IPS DF 6.9 (cell line): ENCODE data around the gene BRD4.

Source experiments
- DNase-seq: peaks from one replicate; pipeline ENCODE4 v3.0.0-alpha.2; 2013; ENCODE audit warnings: low read depth, low spot score
- H3K27ac ChIP-seq: one replicate; pipeline ENCODE4 v1.5.1; 2013; ENCODE audit warnings: low read length, control low read depth
- H3K27me3 ChIP-seq: 2 replicates; pipeline ENCODE4 v1.6.1; 2013; ENCODE audit warnings: mild to moderate bottlenecking, low read length; ENCODE audit not compliant: control insufficient read depth, insufficient read depth
- H3K36me3 ChIP-seq: 2 replicates; pipeline ENCODE4 v1.6.1; 2013; ENCODE audit warnings: low read length; ENCODE audit not compliant: control insufficient read depth, insufficient read depth
- H3K4me1 ChIP-seq: 2 replicates; pipeline ENCODE4 v1.6.1; 2013; ENCODE audit warnings: low read length; ENCODE audit not compliant: control insufficient read depth, insufficient read depth
- H3K4me3 ChIP-seq: 2 replicates; pipeline ENCODE4 v1.5.1; 2013; ENCODE audit warnings: mild to moderate bottlenecking, low read length
- H3K9me3 ChIP-seq: 2 replicates; pipeline ENCODE4 v1.6.1; 2013; ENCODE audit warnings: low read length, inconsistent platforms; ENCODE audit not compliant: control insufficient read depth, insufficient read depth
- WGBS: extraction: QIAGEN DNeasy Blood & Tissue Kit; methylation state at CpG from one replicate; pipeline ENCODE4 v1.1.7; 2013; ENCODE audit warnings: mixed read lengths, missing lambda C conversion rate; ENCODE audit not compliant: insufficient read length, insufficient coverage; 5-methylcytosine and 5-hydroxymethylcytosine counted together

The BRD4 gene

DNA sequence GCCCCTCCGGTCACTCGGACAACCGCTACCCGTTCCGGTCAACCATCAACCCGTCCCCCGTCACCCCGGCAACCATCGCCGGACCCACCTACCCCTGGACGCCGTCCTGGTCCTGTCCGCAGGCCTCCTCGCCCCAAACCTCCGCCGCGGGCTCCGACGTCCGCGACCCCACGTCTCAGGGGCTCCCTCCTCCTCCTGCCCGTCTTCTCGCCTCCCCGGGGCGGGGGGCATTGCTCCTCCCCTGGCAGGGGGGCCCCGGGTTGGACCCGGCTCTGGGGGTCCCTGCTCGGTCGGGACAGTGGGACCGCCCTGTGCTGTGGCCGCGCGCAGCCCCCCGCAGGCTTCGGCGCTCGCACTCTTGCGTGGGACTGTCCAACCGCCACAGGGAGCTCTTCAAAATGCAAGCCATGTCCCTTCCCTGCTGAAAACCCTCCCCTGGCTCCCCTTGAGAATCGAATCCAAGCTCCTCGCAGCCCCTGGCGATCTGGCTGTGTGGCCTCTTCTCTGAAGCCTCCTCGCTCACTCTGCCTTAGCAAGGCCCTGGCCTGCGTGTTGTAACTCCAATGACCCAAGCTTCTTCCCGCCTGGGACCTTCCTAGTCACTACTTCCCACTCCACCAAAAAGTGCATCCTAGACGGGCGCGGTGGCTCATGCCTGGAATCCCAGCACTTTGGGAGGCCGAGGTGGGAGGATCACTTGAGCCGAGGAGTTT, 108.5 kb downstream of the BRD4 start:
- Histone ChIP-seq H3K27me3 (no peaks in the 10 kb centered on the region), H3K4me1 (no peaks in the 10 kb centered on the region), H3K9me3 (no peaks in the 10 kb centered on the region), H3K36me3 (no peaks in the 10 kb centered on the region), H3K4me3 (peak overlapping the region; percentile 74; the same call in 1 of the 2 replicates), H3K27ac (no peak overlapping the region)
- no peak for DNase-seq
- no CpG with 5 or more reads among the region's 51 CpGs for WGBS

- Histone ChIP-seq H3K27ac (no peak overlapping the region), H3K4me3 (peak overlapping the region; percentile 74; the same call in 1 of the 2 replicates), H3K36me3 (no peaks in the 10 kb centered on the region), H3K4me1 (no peaks in the 10 kb centered on the region), H3K27me3 (no peaks in the 10 kb centered on the region), H3K9me3 (no peaks in the 10 kb centered on the region)
- no CpG with 5 or more reads among the region's 48 CpGs for WGBS
- peak; percentile 84 for DNase-seq
These were observed 109.3 kb downstream of the BRD4 start for GRCh38 chr19:15222738-15223648.

DNA sequence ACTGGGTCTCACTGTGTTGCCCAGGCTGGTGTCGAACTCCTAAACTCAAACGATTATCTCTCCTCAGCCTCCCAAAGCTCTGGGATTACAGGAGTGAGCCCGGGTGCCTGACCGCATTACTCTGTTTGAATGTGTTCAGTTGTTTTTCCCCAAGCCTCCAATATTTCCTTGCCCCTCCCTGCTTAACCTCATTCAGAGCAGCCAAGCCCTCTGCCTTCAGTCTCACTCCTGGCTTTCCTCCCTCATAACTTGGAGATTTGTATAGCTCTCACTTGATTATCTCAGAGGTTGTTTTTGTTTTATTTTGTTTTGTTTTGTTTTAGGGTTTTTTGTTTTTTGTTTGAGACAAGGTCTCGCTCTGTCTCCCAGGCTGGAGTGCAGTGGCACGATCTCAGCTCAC, 111.5 kb downstream of the BRD4 start:
- Histone ChIP-seq H3K4me3 (no peak overlapping the region), H3K9me3 (no peaks in the 10 kb centered on the region), H3K27ac (no peak overlapping the region), H3K36me3 (no peaks in the 10 kb centered on the region), H3K27me3 (no peaks in the 10 kb centered on the region), H3K4me1 (no peaks in the 10 kb centered on the region)
- no CpG with 5 or more reads among the region's 6 CpGs for WGBS
- DNase-seq: no peak

- Histone ChIP-seq H3K36me3 (no peaks in the 10 kb centered on the region), H3K27ac (no peak overlapping the region)
These were observed 113.8 kb downstream of the BRD4 start for GRCh38 chr19:15218501-15218900.

DNA sequence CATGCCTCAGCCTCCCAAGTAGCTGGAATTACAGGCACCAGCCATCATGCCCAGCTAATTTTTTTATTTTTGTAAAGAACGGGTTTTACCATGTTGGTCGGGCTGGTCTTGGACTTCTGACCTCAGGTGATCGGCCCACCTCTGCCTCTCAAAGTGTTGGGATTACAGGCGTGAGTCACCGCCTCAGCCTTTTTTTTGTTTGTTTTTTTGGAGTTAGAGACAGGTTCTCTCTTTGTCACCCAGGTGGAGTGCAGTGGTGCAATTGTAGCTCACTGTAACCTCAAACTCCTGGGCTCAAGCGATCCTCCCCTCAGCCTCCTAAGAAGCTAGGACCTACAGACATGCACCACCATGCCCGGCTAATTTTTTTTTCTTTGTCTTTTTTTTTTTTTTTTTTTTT, 116.0 kb downstream of the BRD4 start:
- H3K27ac ChIP-seq: no peak overlapping the region
- H3K4me1 ChIP-seq: no peaks in the 10 kb centered on the region
- H3K9me3 ChIP-seq: no peaks in the 10 kb centered on the region
- H3K27me3 ChIP-seq: no peaks in the 10 kb centered on the region
- no CpG with 5 or more reads among the region's 7 CpGs for whole genome bisulfite sequencing
- H3K36me3 ChIP-seq: no peaks in the 10 kb centered on the region
- H3K4me3 ChIP-seq: no peak overlapping the region
- DNase-seq: no peak

More at GRCh38 chr19:15218501-15218900, 113.8 kb downstream of the BRD4 start:
- Histone ChIP-seq H3K4me3 (no peak overlapping the region), H3K9me3 (no peaks in the 10 kb centered on the region), H3K4me1 (no peaks in the 10 kb centered on the region), H3K27me3 (no peaks in the 10 kb centered on the region)
- DNase-seq: no peak
- WGBS: no CpG with 5 or more reads among the region's 7 CpGs

GRCh38 chr19:15213715-15214381, 118.5 kb downstream of the BRD4 start:
- WGBS: no CpG with 5 or more reads among the region's 15 CpGs
- Histone ChIP-seq H3K36me3 (no peaks in the 10 kb centered on the region), H3K9me3 (no peaks in the 10 kb centered on the region), H3K27me3 (no peaks in the 10 kb centered on the region), H3K4me1 (no peaks in the 10 kb centered on the region), H3K27ac (no peak overlapping the region), H3K4me3 (no peak overlapping the region)
- DNase-seq: no peak

GRCh38 chr19:15212711-15213110, 119.6 kb downstream of the BRD4 start:
- Histone ChIP-seq H3K27me3 (no peaks in the 10 kb centered on the region), H3K9me3 (no peaks in the 10 kb centered on the region), H3K27ac (no peak overlapping the region), H3K4me1 (no peaks in the 10 kb centered on the region), H3K4me3 (no peak overlapping the region), H3K36me3 (no peaks in the 10 kb centered on the region)
- no CpG with 5 or more reads among the region's 12 CpGs for WGBS
- no peak for DNase-seq

DNA sequence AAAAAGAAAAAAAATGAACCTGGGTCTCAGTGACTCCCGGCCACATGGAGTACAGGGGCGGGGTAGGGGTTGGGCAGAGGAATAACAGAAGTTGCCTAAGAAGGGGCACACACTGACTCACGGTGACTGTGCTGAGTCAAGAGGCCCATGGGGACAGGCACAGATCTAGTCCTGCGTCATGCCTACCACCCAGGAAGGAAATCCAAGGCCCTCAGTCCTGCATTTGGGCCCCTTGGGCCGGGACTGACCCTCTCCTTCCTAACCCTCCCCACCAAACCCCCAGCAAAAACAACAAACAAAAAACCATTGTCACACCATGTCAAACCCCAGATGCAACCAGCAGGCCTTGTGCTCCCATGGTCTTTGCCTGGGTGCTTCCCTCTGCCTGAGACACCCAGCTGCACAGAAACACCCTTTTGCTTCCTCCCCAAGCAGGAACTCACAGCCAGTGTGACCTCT, 122.0 kb downstream of the BRD4 start:
- Histone ChIP-seq H3K27ac (no peak overlapping the region), H3K9me3 (no peaks in the 10 kb centered on the region), H3K36me3 (no peaks in the 10 kb centered on the region), H3K4me1 (no peaks in the 10 kb centered on the region), H3K4me3 (no peak overlapping the region), H3K27me3 (no peaks in the 10 kb centered on the region)
- no CpG with 5 or more reads among the region's 5 CpGs for WGBS
- no peak for DNase-seq

DNA sequence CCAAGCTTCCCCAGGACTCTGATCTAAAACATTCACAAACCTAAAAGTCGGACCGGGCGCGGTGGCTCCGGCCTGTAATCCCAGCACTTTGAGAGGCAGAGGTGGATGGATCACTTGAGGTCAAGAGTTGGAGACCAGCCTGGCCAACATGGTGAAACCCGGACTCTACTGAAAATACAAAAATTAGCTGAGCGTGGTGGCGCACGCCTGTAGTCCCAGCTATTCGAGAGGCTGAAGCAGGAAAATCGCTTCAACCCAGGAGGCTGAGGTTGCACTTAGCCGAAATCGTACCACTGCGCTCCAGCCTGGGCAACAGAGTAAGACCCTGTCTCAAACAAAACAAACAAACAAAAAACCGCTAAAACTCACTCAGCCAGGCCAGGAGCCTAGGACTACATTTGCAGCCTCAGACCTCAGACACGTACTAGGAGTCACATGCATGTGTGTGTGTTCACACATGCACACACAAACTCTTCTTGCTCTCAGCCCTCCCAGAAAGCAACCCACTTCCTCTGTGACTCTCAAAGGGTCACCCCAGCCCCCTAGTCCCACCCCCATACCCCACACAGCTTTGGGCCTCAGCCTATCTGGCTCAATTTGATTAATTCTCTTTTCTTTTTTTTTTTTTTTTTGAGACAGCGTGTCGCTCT, 130.8 kb downstream of the BRD4 start:
- WGBS: no CpG with 5 or more reads among the region's 18 CpGs
- Histone ChIP-seq H3K9me3 (no peaks in the 10 kb centered on the region), H3K4me3 (peak overlapping the region; percentile 94; the same call in 1 of the 2 replicates), H3K27ac (no peak overlapping the region), H3K36me3 (peaks cover 11% of the 10 kb centered on the region), H3K4me1 (peaks cover 8% of the 10 kb centered on the region), H3K27me3 (no peaks in the 10 kb centered on the region)
- DNase-seq: no peak
